Mesendoderm (in vitro differentiated cells): Measurements from ENCODE around the gene LIPJ.

ENCODE experiments used
- DNase-seq: peaks from one replicate; pipeline ENCODE4 v3.0.0; 2013
- H2AK5ac ChIP-seq: 2 replicates; pipeline ENCODE4 v1.6.1; 2013; ENCODE audit warnings: low read length, inconsistent platforms
- H2BK120ac ChIP-seq: 2 replicates; pipeline ENCODE4 v1.6.1; 2013; ENCODE audit warnings: low read depth, mild to moderate bottlenecking, low read length, moderate library complexity, mixed read lengths
- H2BK15ac ChIP-seq: replicated peaks from 2 replicates; pipeline ENCODE4 v1.6.1; 2013; ENCODE audit warnings: low read depth, mild to moderate bottlenecking, moderate library complexity
- H2BK5ac ChIP-seq: 2 replicates; pipeline ENCODE4 v1.6.1; 2013; ENCODE audit warnings: low read length, inconsistent platforms
- H3K18ac ChIP-seq: 2 replicates; pipeline ENCODE4 v1.6.1; 2013; ENCODE audit warnings: mild to moderate bottlenecking, low read length, mixed read lengths
- H3K23ac ChIP-seq: one replicate; pipeline ENCODE4 v1.6.1; 2013; ENCODE audit warnings: low read length
- H3K27ac ChIP-seq: 2 replicates; pipeline ENCODE4 v1.5.1; 2013; ENCODE audit warnings: low read depth, mild to moderate bottlenecking, inconsistent platforms, low read length, moderate library complexity
- H3K27me3 ChIP-seq: 2 replicates; pipeline ENCODE4 v1.6.1; 2013; ENCODE audit warnings: low read length, control low read depth, mild to moderate bottlenecking, inconsistent platforms; ENCODE audit not compliant: insufficient read depth, poor library complexity
- H3K36me3 ChIP-seq: 2 replicates; pipeline ENCODE4 v1.6.1; 2013; ENCODE audit warnings: low read length, inconsistent platforms; ENCODE audit not compliant: control insufficient read depth, insufficient read depth
- H3K4ac ChIP-seq: one replicate; pipeline ENCODE4 v1.6.1; 2013; ENCODE audit warnings: low read depth, mild to moderate bottlenecking, low read length, moderate library complexity
- H3K4me1 ChIP-seq: 2 replicates; pipeline ENCODE4 v1.6.1; 2013; ENCODE audit warnings: low read depth, low read length, inconsistent platforms; ENCODE audit not compliant: control insufficient read depth
- H3K4me2 ChIP-seq: 2 replicates; pipeline ENCODE4 v1.6.1; 2013; ENCODE audit warnings: low read length
- H3K4me3 ChIP-seq: 2 replicates; pipeline ENCODE4 v1.5.1; 2013; ENCODE audit warnings: mild to moderate bottlenecking, low read length
- H3K56ac ChIP-seq: one replicate; pipeline ENCODE4 v1.6.1; 2013; ENCODE audit warnings: low read length
- H3K79me1 ChIP-seq: 2 replicates; pipeline ENCODE4 v1.6.1; 2013; ENCODE audit warnings: low read length, inconsistent platforms
- H3K79me2 ChIP-seq: 2 replicates; pipeline ENCODE4 v1.6.1; 2013; ENCODE audit warnings: mild to moderate bottlenecking, low read length; ENCODE audit not compliant: control insufficient read depth, insufficient read depth
- H3K9ac ChIP-seq: 2 replicates; pipeline ENCODE4 v1.6.1; 2013; ENCODE audit warnings: low read length, inconsistent platforms
- H4K5ac ChIP-seq: one replicate; pipeline ENCODE4 v1.6.1; 2013; ENCODE audit warnings: low read length
- H4K8ac ChIP-seq: one replicate; pipeline ENCODE4 v1.6.1; 2013; ENCODE audit warnings: low read depth, mild to moderate bottlenecking, control low read depth, low read length, moderate library complexity
- WGBS: extraction: QIAGEN DNeasy Blood & Tissue Kit; methylation state at CpG from one replicate; pipeline ENCODE4 v1.1.7; 2013; ENCODE audit warnings: low lambda C conversion rate, missing lambda C conversion rate; ENCODE audit not compliant: insufficient coverage; ENCODE audit errors: extremely low coverage; 5-methylcytosine and 5-hydroxymethylcytosine counted together

LIPJ gene

GRCh38 chr10:88598055-88598454 lies 11.5 kb downstream of the LIPJ start:
- H2BK15ac ChIP-seq = no peak overlapping the region
- no peak overlapping the region for H3K56ac ChIP-seq
- H2AK5ac ChIP-seq = no peak overlapping the region
- no peaks in the 10 kb centered on the region for H3K27me3 ChIP-seq
- no peak overlapping the region for H4K5ac ChIP-seq
- H4K8ac ChIP-seq = no peak overlapping the region
- H3K18ac ChIP-seq = no peak overlapping the region
- no peaks in the 10 kb centered on the region for H3K79me1 ChIP-seq
- no peaks in the 10 kb centered on the region for H3K4me1 ChIP-seq
- H3K79me2 ChIP-seq = no peaks in the 10 kb centered on the region
- H3K4me3 ChIP-seq = no peak overlapping the region
- H3K9ac ChIP-seq = no peak overlapping the region
- no peak overlapping the region for H3K4ac ChIP-seq
- H2BK5ac ChIP-seq = no peak overlapping the region
- H3K36me3 ChIP-seq = no peaks in the 10 kb centered on the region
- H2BK120ac ChIP-seq = no peak overlapping the region
- no CpG with 5 or more reads among the region's 1 CpG for WGBS
- H3K4me2 ChIP-seq = no peak overlapping the region
- DNase-seq = no peak
- no peak overlapping the region for H3K27ac ChIP-seq
- no peak overlapping the region for H3K23ac ChIP-seq

- H3K56ac ChIP-seq = no peak overlapping the region
- H3K4me1 ChIP-seq = no peaks in the 10 kb centered on the region
- H4K5ac ChIP-seq = no peak overlapping the region
- no peaks in the 10 kb centered on the region for H3K27me3 ChIP-seq
- H3K36me3 ChIP-seq = no peaks in the 10 kb centered on the region
- H3K23ac ChIP-seq = no peak overlapping the region
- no peak overlapping the region for H3K27ac ChIP-seq
- H3K18ac ChIP-seq = no peak overlapping the region
- no peak overlapping the region for H2BK15ac ChIP-seq
- no peaks in the 10 kb centered on the region for H3K79me2 ChIP-seq
- DNase-seq = no peak
- H3K4me2 ChIP-seq = no peak overlapping the region
- no peak overlapping the region for H3K4me3 ChIP-seq
- H4K8ac ChIP-seq = no peak overlapping the region
- no peak overlapping the region for H2BK5ac ChIP-seq
- H3K4ac ChIP-seq = no peak overlapping the region
- no CpG with 5 or more reads among the region's 6 CpGs for WGBS
- H2BK120ac ChIP-seq = no peak overlapping the region
- H3K79me1 ChIP-seq = no peaks in the 10 kb centered on the region
- no peak overlapping the region for H3K9ac ChIP-seq
- H2AK5ac ChIP-seq = no peak overlapping the region
Observed at GRCh38 chr10:88608052-88608732, 21.6 kb downstream of the LIPJ start.

GRCh38 chr10:88608780-88609179 lies 22.2 kb downstream of the LIPJ start:
- no peak for DNase-seq
- no peak overlapping the region for H4K5ac ChIP-seq
- H4K8ac ChIP-seq = no peak overlapping the region
- no peak overlapping the region for H2BK120ac ChIP-seq
- no peaks in the 10 kb centered on the region for H3K36me3 ChIP-seq
- no peak overlapping the region for H3K4me2 ChIP-seq
- H2BK5ac ChIP-seq = no peak overlapping the region
- H3K9ac ChIP-seq = no peak overlapping the region
- H3K79me1 ChIP-seq = no peaks in the 10 kb centered on the region
- H2BK15ac ChIP-seq = no peak overlapping the region
- no peak overlapping the region for H3K27ac ChIP-seq
- H3K79me2 ChIP-seq = no peaks in the 10 kb centered on the region
- H3K27me3 ChIP-seq = no peaks in the 10 kb centered on the region
- H3K4me1 ChIP-seq = no peaks in the 10 kb centered on the region
- no peak overlapping the region for H2AK5ac ChIP-seq
- WGBS = no CpG with 5 or more reads among the region's 2 CpGs
- no peak overlapping the region for H3K4me3 ChIP-seq
- no peak overlapping the region for H3K4ac ChIP-seq
- no peak overlapping the region for H3K56ac ChIP-seq
- H3K23ac ChIP-seq = no peak overlapping the region
- no peak overlapping the region for H3K18ac ChIP-seq

- H4K5ac ChIP-seq = no peak overlapping the region
- no CpG with 5 or more reads among the region's 18 CpGs for WGBS
- no peak overlapping the region for H4K8ac ChIP-seq
- no peak overlapping the region for H3K56ac ChIP-seq
- H3K23ac ChIP-seq = no peak overlapping the region
- H3K4me2 ChIP-seq = no peak overlapping the region
- H3K79me2 ChIP-seq = no peaks in the 10 kb centered on the region
- H3K36me3 ChIP-seq = no peaks in the 10 kb centered on the region
- no peak overlapping the region for H2AK5ac ChIP-seq
- no peaks in the 10 kb centered on the region for H3K27me3 ChIP-seq
- H2BK15ac ChIP-seq = no peak overlapping the region
- H3K4me1 ChIP-seq = no peaks in the 10 kb centered on the region
- no peak overlapping the region for H3K18ac ChIP-seq
- no peak overlapping the region for H3K27ac ChIP-seq
- H2BK120ac ChIP-seq = no peak overlapping the region
- no peak overlapping the region for H3K4ac ChIP-seq
- no peak overlapping the region for H3K9ac ChIP-seq
- no peak overlapping the region for H2BK5ac ChIP-seq
- DNase-seq = no peak
- no peak overlapping the region for H3K4me3 ChIP-seq
- no peaks in the 10 kb centered on the region for H3K79me1 ChIP-seq
Observed at GRCh38 chr10:88616250-88616977, 29.9 kb downstream of the LIPJ start.

- Histone ChIP-seq H3K56ac (no peak overlapping the region), H3K36me3 (no peaks in the 10 kb centered on the region), H4K5ac (no peak overlapping the region), H3K79me2 (no peaks in the 10 kb centered on the region), H3K27ac (no peak overlapping the region), H3K18ac (no peak overlapping the region), H3K27me3 (no peaks in the 10 kb centered on the region), H3K9ac (no peak overlapping the region), H3K4me1 (no peaks in the 10 kb centered on the region), H3K79me1 (no peaks in the 10 kb centered on the region), H2BK120ac (no peak overlapping the region), H3K23ac (no peak overlapping the region), H3K4me2 (no peak overlapping the region), H2BK5ac (no peak overlapping the region), H3K4ac (no peak overlapping the region), H2AK5ac (no peak overlapping the region), H4K8ac (no peak overlapping the region), H2BK15ac (no peak overlapping the region), H3K4me3 (no peak overlapping the region)
- WGBS = no CpG with 5 or more reads among the region's 1 CpG
- DNase-seq = no peak
Observed at GRCh38 chr10:88617772-88618300, 31.3 kb downstream of the LIPJ start.
